HG02759 (cell line): Measurements from ENCODE around the gene ACAA2.
"Not testable (repeated sequence)": the region's sequence is repeated elsewhere in the genome, so short reads cannot be mapped to it uniquely, and the experiment has no call there.

Experiments used
- ATAC-seq: cut with Tn5 transposase; IDR thresholded peaks from one replicate; pipeline ENCODE4 v1.9.1; 2021; ENCODE audit warnings: mild to moderate bottlenecking, moderate library complexity; ENCODE audit not compliant: unreplicated experiment

The ACAA2 gene

DNA sequence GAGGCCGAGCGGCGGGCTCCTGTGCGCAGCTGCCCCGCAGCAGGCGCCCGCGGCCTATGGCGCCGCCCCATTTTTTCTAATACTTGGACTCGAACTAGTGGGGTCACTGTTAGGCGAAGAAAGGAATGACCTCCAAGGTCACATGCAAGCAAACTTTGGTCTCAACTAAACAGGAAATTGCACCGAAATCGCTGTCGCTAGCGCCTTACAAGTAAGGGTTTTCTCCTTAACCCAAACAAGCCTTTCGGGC lies 339 bp downstream of the ACAA2 start:
- peak; percentile 23 for ATAC-seq

DNA sequence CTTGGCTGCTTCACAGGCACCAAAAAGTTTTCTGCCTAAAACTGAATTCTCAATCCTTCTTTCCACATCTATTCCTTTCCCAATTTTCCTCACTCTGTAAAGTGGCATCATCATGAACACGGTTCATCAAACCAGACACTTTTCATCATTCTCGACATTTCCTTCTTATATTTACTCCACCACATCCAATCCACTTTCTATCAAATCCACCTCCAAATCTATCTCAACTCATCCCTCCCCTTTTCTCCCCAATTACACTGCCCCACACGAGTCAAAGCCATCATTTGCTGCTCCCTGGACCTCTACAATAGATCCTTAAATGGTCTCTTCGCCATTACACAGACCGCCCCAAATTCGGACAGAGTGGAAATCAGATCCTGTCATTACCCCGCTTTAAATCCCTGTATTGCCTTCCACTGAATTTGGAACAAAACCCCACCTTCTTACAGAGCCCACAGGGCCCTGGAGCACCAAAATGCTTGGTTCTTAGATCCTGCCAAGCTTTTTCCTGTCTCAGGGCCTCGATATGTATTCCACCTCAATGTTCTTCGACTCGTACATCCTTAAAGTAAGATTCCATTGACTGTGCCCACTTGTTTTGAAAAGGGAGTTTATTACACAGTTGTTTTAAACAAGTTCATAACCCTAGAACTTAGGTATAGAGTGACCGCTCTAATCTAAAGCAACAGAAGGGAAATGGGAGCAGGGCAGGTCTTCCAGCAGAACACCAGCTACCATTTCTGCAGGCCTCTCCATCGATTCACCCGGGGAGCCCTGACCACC lies 856 bp downstream of the ACAA2 start:
- ATAC-seq, result no peak

DNA sequence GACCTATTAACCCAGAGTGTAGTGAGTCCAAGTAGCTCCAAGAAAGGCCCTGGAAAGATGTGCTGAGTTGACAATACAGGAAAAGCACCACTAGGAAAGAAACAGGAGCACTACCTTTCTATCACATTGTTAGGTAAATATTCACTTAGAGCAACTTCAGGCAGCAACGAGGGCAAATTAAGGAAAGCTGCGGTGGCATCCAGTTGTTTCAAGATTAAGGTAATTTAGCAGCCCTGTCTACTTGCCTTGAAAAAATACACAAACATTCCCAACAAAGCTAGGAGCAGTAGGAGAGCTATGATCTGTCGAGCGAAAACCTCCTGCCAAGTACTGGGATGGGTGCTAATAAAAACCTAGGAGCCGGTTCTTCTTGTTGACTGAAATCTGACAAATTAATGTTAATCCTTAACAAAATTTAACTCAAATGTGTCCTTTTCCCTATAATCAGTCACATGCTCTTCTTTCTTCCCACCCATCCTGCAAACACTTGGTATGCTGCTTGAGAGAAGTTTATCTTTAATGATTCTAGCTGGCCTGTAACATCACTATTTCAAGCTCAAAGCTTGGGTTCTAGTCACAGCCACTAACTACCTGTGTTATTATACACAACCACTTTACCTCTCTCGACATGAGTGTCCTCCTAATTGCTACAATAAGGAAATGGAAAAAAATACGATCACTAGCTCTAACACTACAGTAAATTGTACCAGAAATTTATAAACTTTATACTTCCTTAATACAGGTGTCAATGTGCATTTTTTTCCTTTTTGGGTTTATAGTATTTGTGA lies 2.0 kb downstream of the ACAA2 start:
- no peak for ATAC-seq

DNA sequence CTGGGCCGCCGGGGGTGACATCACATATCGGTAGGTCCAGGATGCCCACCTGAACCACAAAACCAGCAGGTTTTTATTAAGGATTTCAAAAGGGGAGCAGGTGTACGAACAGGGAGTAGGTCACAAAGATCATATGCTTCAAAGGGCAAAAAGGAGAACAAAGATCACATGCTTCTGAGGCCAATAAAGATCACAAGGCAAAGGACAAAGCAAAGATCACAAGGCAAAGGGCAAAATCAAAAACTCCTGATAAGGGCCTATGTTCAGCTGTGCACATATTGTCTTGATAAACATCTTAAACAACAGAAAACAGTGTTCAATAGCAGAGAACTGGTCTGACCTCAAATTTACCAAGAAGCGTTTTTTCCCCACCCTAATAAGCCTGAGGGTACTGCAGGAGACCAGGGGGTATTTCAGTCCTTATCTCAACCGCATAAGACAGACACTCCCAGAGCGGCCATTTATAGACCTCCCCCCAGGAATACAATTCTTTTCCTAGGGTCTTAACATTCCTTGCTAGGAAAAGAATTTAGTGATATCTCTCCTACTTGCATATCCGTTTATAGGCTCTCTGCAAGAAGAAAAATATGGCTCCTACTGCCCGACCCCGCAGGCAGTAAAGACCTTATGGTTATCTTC lies 4.7 kb downstream of the ACAA2 start:
- ATAC-seq, result not testable (repeated sequence)

DNA sequence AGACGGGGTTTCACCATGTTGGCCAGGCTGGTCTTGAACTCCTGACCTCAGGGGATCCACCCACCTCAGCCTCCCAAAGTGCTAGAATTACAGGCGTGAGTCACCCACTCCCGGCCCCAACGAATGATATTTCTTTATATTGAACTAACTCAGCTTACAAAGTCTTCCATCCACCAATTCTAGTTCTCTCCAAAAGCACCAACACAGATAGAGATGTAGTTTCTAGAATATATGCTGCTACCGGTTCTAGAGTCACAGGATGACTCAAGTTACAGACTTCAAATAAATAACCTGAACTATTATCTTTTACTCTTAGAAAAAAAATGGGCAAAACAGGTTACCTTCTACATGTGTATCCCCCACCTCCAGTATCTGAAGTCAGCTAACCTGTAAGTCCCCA lies 9.2 kb downstream of the ACAA2 start:
- ATAC-seq, result no peak

DNA sequence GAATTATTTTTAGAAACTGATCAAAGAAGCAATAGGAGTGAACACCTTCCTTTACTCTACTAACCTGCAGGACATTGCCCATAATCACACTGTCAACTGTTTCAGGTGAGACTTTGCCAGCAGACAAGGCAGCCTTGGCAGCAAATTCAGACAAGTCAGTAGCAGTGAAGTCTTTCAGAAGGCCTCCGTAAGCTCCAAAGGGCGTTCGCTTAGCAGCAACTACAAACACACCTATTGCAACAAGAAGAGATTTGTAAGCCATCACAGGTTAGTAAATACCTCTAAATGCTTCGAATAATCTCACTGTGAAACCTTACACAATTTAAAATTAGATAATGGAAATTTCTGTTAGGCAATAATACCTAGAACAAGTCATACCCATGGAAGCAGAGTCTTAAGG lies 10.7 kb downstream of the ACAA2 start:
- no peak for ATAC-seq

DNA sequence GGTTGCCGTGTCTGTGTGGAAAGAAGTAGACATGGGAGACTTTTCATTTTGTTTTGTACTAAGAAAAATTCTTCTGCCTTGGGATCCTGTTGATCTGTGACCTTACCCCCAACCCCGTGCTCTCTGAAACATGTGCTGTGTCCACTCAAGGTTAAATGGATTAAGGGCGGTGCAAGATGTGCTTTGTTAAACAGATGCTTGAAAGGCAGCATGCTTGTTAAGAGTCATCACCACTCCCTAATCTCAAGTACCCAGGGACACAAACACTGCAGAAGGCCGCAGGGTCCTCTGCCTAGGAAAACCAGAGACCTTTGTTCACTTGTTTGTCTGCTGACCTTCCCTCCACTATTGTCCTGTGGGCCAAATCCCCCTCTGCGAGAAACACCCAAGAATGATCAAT lies 12.8 kb downstream of the ACAA2 start:
- not testable (repeated sequence) for ATAC-seq

DNA sequence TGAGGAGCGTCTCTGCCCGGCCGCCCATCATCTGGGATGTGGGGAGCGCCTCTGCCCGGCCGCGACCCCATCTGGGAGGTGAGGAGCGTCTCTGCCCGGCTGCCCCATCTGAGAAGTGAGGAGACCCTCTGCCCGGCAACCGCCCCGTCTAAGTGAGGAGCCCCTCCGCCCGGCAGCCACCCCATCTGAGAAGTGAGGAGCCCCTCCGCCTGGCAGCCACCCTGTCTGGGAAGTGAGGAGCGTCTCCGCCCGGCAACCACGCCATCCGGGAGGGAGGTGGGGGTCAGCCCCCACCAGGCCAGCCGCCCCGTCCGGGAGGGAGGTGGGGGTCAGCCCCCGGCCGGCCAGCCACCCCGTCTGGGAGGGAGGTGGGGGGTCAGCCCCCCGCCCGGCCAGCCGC lies 13.5 kb downstream of the ACAA2 start:
- not testable (repeated sequence) for ATAC-seq

DNA sequence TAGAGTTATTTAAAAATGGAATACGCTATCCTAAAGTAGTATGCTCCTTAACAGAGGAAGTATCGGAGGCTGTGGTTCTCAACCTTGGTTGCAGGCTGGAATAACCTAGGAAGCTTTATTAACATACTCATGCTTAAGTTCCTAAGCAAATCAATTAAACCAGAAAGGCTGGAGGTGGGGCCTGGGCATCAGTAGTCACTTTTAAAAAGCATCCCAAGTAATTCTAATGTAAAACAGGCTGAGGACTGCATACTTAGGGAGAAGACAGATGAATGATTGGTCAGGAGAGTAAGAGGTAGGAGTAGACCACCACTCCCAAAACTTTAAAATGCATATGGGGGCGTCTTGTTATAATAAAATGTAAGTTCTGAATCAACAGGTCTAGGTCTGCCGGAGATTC lies 15.3 kb downstream of the ACAA2 start:
- no peak for ATAC-seq

DNA sequence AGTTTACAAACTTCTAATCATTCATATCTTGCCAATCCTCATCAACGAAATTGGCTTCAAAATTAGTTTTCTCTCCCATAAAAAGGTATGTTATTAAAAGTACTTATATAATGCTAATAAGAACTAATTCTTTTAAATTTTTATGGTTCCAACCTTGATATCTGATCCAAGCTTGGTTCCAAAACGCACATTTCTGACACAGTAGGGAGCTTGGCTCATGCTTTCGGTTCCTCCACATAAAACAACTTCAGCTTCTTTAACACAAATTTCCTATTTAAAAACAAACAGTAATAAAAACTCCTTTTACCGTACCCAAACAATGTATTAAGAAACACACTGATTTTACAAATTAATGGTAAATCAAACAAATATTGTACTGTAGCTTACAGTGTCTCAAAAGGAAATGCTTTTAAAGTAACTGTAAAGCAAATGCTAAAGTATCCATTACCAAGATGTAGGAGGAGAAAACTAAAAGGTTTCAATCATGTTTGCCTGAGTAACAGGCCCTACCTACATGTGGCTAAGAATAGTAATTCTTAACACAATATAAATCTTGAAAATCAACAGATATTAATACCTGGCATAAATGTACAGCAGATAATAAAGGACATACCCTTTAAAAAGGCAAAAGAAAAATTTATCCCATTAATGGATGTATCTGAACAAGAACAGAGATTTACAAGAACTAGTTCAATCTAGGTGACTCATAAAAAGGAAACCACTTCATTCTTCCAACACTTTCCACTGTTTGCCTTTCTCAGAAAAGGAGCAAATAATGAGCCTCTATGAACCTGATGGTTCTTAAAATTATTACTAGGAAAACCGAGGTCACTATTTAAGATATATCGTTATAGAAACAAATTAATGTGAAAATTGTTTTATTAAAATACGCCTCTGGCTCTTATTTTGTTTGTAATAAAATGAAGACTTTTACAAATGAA lies 17.5 kb downstream of the ACAA2 start:
- no peak for ATAC-seq

DNA sequence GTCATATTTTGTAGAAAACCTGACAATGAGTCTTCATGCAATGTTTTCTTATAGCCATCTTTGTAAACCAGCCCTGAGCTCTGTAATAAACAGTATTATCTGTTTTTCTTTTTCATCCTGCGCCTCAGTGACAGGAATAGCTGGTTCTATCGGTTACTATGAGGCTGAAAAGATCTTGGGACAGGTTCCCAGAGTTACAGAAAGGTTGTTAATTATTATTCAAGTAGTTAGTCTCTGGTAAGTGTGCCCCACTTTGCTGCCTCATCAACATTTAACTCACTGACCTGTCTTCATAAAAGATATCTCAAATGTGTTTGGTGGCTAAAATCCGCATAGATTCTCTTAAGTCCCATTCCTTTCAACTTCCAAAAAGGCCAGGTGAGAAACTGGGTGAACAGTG lies 18.6 kb downstream of the ACAA2 start:
- ATAC-seq, result no peak

DNA sequence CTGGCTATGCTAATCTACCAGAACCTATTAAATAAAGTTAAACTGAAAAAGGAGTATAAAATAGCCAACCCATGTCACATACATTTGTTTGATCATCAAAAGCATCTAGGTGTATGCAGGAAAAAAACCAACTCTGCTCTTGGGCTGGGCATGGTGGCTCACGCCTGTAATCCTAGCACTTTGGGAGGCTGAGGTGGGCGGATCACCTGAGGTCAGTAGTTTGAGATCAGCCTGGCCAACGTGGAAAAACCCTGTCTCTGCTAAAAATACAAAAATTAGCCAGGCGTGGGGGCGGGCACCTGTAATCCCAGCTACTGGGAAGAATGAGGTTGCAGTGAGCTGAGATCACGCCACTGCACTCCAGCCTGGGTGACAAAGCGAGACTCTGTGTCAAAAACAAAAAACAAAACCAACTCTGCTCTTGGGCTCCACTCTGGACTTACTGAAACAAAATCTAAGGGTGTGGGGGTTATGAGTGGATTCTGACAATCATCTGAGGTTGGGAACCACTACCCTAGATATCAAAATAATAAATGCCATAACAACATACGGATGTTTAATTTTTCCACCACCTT lies 23.7 kb downstream of the ACAA2 start:
- not testable (repeated sequence) for ATAC-seq

DNA sequence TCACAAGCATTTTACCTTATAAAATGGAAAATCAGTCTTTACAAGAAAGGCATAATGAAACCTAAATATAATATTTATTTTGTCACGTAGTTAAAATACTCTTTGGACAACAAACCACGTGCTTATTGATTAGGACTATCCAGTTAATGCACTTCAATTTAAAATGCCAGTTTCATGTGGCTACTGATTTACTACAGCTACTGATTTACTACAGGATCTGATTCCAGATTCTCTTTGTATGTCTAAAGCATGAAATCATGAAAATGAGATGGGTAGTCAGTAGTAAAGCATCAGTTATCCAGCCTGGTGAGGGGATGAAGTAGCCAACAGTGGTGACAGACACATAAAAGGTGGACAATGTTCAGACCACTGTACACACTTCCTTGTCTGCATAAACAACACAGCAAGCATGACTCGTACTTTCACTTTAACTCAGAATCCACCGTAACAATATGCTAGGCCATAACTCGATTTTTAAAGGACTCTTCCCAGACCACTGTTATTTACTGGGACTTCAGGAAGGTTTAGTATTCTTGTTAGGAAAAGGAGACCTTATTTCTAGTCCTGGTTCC lies 24.9 kb downstream of the ACAA2 start:
- peak; percentile 72 for ATAC-seq

DNA sequence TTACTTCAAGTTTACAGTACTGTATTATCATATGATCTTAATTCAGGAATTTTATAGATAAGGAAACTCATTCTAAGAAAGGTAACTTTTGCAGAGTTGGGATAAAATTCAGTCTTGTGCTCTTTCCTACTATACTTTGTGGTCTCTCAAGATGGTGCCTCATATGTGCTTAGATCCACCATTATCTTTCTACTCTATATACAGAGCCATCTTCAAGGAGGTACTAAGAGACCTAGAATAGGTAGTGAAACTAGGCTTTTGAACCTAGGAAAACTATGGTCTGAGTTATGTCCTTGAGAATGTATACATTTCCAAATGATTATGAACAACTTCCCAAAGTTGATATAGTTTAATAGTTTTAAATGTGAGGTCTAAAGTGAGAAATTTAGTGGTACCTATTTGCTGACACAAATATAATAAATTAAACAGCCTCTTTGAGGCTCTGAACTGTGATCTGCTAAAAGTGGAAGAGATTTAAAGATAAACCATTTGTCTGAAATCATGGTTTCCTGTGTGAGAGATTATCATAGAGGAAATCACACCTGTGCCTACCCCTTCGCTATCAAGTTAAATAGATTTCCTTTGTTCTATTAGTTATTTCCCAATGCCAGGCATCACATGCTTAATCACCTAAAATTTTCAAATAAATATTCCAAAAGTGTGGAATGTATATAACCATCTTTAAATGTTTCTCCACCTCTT lies 27.2 kb downstream of the ACAA2 start:
- ATAC-seq, result no peak

DNA sequence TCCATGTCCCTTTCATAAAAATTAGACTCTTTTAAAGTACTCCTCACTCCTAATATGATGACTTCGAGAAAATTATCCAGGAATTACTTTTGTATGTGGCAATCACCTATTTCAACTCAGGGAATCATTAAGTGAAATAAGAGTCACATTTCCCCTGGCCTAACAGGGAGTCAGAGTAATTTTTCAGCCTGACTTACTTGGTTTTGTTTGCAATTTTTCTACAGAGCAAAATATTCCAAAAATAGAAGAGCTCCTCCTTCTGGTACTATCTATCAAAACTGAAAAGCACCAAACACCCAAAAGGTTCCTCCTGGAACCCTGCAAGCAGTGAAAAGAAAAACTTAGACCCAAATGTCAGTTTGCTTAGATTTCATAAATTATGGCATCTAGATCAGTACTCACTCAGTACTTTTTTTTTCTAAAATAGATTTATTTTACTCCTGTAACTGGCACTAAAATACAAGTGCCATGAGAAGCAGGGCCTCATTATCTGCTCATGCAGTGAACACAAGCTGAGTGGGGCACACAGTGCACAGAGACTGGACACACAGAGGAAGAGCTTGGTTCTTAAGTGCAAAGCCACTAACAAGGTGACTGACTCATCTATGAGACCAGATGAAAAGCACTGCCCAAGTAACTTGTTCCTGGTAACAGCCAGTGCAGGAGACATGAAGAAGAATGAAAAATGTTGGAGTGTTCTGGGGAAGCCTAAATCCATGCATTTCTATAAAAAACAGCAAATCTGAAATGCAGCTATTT lies 28.7 kb downstream of the ACAA2 start:
- no peak for ATAC-seq

DNA sequence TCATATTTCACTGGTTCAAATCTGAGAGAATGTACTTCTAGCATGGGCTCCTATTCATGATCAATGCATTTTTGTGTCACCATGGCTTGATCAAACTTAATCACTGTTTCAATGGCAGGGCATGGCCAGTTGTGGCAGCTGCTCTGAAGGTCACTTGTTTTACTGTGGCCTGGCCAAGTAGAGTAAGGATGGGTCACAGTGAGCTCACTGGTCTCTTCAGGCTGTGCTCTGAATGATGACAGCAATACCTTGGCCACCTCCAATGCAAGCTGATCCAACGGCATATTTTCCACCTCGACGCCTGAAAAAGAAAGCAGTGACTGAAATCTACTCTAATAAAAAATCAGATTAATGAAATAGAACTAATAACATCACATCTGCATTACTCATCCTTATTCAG lies 29.7 kb downstream of the ACAA2 start:
- not testable (repeated sequence) for ATAC-seq

DNA sequence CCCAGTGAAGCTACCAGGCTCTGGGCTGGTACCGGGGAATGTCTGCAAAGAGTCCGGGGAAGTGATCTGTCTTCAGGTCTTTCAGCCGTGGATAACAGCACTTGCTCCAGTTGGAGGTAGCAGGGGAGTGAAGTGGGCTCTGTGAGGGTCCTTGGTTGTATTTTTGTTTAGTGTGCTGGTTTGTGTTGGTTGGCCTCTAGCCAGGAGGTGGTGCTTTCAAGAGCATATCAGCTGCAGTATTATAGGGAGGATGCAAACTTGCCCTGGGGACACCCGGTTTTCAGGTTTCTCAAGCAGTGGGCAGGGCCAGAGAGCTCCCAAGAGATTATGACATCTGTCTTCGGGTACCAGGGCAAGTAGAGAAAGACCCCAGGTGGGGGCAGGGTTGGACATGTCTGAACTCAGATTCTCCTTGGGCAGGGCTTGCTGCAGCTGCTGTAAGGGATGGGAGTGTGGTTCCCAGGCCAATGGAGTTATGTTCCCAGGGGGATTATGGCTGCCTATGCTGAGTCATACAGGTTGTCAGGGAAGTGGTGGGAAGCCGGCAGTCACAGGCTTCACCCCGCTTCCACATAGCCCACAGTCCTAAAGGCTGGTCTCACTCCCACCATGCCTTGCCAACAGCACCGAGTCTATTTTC lies 34.4 kb downstream of the ACAA2 start:
- ATAC-seq, result no peak

DNA sequence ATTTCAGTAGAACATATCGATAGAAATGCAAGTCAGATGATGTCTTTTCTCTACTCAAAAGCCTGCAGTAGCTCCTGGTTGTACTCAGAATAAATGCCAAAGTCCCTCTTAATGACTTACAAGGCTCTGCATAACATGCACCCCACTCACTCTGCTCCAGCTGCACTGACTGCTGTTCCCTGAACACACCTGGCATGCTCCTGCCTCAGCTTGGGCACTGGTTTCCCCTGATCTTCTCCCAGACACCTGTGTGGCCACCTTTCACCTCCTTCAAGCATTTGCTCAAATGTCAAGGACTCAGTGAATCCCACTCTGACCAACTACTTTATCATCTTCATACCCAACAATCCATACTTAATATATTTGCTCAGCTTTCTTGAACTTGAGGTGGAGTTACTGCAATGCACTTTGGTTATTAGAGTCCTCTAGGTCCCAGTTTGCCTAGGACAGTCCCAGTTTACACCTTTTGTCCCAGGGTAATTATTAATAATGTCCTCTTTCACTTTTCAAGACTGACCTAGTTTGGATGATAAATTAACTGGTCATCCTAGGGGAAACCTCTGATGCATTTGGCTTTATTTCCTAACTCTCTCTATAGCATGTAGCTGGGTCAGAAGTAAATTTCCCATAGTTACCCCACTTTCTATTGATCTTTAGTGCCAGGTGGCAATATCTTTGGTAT lies 44.1 kb downstream of the ACAA2 start:
- ATAC-seq, result no peak
